Chondrocyte (in vitro differentiated cells): ENCODE results near the gene CDC14C. TPM values are rescaled to one million over a fixed set of nuclear protein-coding genes. Genes with fewer than 3 reads are reported as not detected.

Experiments
- DNase-seq: peaks from one replicate; pipeline ENCODE4 v3.0.0; 2021; ENCODE audit warnings: mixed read lengths, low spot score
- H3K27ac Mint-ChIP-seq: one replicate; pipeline ENCODE4 v1.8.0; 2021; ENCODE audit warnings: mild to moderate bottlenecking, moderate library complexity, mixed read lengths; ENCODE audit not compliant: unreplicated experiment
- H3K27me3 Mint-ChIP-seq: 2 replicates; pipeline ENCODE4 v1.8.0; 2021; ENCODE audit warnings: low read depth, mixed read lengths
- H3K36me3 Mint-ChIP-seq: 2 replicates; pipeline ENCODE4 v1.8.0; 2021; ENCODE audit warnings: low read depth, mixed read lengths
- H3K4me1 Mint-ChIP-seq: 2 replicates; pipeline ENCODE4 v1.8.0; 2021; ENCODE audit warnings: low read depth, mild to moderate bottlenecking, mixed read lengths
- H3K4me3 Mint-ChIP-seq: one replicate; pipeline ENCODE4 v1.8.0; 2021; ENCODE audit warnings: mild to moderate bottlenecking, moderate library complexity, mixed read lengths; ENCODE audit not compliant: unreplicated experiment
- H3K9me3 Mint-ChIP-seq: 2 replicates; pipeline ENCODE4 v1.8.0; 2021; ENCODE audit warnings: low read depth, mixed read lengths
- total RNA-seq: library from RNA; stranded (reverse); gene quantifications from 3 replicates; pipeline ENCODE4 v1.2.1, GENCODE V29; 2021
- TF ChIP-seq, protein P1 (sequence below): fragments of 200-600 bp; sonication (generic); IDR thresholded peaks from 2 replicates; pipeline ENCODE4 v1.5.0; 2021; ENCODE audit warnings: antibody characterized with exemption, mild to moderate bottlenecking, moderate library complexity

The CDC14C gene
- total RNA-seq, 1 donor from 2014 or later, result not detected

DNA sequence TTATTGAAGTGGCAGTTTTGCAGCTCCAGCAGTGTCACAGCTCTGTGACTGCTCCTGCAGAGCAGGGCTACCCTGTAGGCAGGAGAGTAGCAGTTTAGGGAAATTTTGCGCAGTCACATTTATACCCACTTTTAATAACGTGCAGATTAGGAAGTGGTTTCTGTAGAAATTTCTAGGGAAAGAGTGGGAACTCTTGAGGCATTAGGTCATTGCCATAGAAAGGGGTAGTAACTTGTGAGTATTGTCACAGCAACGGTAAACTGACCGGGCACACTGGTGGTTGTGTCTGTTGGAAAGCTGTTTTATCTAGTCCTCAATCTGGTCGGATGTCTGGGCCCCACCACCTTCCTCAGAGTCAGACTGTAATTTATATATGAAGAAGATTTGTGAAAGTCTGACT lies 51.9 kb downstream of the CDC14C start:
- H3K36me3 Mint-ChIP-seq, result no peaks in the 10 kb centered on the region
- no peaks in the 10 kb centered on the region for H3K4me1 Mint-ChIP-seq
- no peaks in the 10 kb centered on the region for H3K27me3 Mint-ChIP-seq
- DNase-seq, result no peak
- TF ChIP-seq, protein P1, sequence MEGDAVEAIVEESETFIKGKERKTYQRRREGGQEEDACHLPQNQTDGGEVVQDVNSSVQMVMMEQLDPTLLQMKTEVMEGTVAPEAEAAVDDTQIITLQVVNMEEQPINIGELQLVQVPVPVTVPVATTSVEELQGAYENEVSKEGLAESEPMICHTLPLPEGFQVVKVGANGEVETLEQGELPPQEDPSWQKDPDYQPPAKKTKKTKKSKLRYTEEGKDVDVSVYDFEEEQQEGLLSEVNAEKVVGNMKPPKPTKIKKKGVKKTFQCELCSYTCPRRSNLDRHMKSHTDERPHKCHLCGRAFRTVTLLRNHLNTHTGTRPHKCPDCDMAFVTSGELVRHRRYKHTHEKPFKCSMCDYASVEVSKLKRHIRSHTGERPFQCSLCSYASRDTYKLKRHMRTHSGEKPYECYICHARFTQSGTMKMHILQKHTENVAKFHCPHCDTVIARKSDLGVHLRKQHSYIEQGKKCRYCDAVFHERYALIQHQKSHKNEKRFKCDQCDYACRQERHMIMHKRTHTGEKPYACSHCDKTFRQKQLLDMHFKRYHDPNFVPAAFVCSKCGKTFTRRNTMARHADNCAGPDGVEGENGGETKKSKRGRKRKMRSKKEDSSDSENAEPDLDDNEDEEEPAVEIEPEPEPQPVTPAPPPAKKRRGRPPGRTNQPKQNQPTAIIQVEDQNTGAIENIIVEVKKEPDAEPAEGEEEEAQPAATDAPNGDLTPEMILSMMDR, result no peak
- H3K27ac Mint-ChIP-seq, result no peak overlapping the region
- H3K9me3 Mint-ChIP-seq, result no peaks in the 10 kb centered on the region
- H3K4me3 Mint-ChIP-seq, result no peak overlapping the region

DNA sequence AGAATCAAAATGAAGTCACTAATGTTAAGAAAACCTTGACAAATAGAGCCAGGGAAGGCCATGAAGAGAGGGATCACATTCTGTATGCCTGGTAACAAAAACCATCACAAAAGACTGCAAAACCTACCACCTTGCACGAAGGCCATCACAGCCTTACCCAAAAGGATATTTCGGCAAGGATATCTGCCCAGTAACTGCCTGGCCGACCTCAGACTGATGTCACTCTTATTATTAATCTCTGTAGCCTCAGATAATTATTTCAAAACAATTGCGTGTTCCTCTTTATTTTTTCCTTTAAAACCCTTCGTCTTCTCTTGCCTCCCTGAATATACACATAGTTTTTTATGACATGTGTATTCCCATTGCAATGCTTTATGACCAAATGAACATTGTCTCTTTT lies 52.5 kb downstream of the CDC14C start:
- Mint-ChIP-seq H3K4me1 (no peaks in the 10 kb centered on the region), H3K36me3 (no peaks in the 10 kb centered on the region), H3K4me3 (no peak overlapping the region), H3K27me3 (no peaks in the 10 kb centered on the region), H3K9me3 (no peaks in the 10 kb centered on the region), H3K27ac (no peak overlapping the region)
- TF ChIP-seq, protein P1, result no peak
- no peak for DNase-seq
